OCI-LY1 (cell line): ENCODE results near the gene AFTPH.

Experiments
- H2AFZ ChIP-seq: fragments of 200-600 bp; sonication (generic), shearing (Covaris generic); 2 replicates; pipeline ENCODE4 v1.6.0; 2014; ENCODE audit warnings: antibody characterized with exemption, mild to moderate bottlenecking, low read length
- H3F3A ChIP-seq: fragments of 200-600 bp; sonication (generic), shearing (Covaris generic); 2 replicates; pipeline ENCODE4 v1.6.0; 2014; ENCODE audit warnings: mild to moderate bottlenecking, antibody characterized with exemption, low read length, moderate library complexity; ENCODE audit not compliant: insufficient read depth
- H3K27ac ChIP-seq: fragments of 200-600 bp; sonication (generic); 2 replicates; pipeline ENCODE4 v1.5.1; 2014; ENCODE audit warnings: low read length, mixed run types, mild to moderate bottlenecking, low read depth; ENCODE audit not compliant: poor library complexity, severe bottlenecking
- H3K27me3 ChIP-seq: fragments of 200-600 bp; sonication (generic); 2 replicates; pipeline ENCODE4 v1.6.0; 2014; ENCODE audit warnings: antibody characterized with exemption, mild to moderate bottlenecking, low read length, moderate library complexity; ENCODE audit not compliant: insufficient read depth
- H3K36me3 ChIP-seq: fragments of 200-600 bp; sonication (generic); 2 replicates; pipeline ENCODE4 v1.6.1; 2014; ENCODE audit warnings: mild to moderate bottlenecking, antibody characterized with exemption, low read length, moderate library complexity, mixed read lengths; ENCODE audit not compliant: insufficient read depth
- H3K4me1 ChIP-seq: fragments of 200-600 bp; sonication (generic); 2 replicates; pipeline ENCODE4 v1.5.1; 2014; ENCODE audit warnings: mild to moderate bottlenecking, low read length, moderate library complexity; ENCODE audit not compliant: insufficient read depth, severe bottlenecking
- H3K4me2 ChIP-seq: fragments of 200-600 bp; sonication (generic), shearing (Covaris generic); 2 replicates; pipeline ENCODE4 v1.6.1; 2014; ENCODE audit warnings: low read length
- H3K4me3 ChIP-seq: fragments of 200-600 bp; sonication (generic); 2 replicates; pipeline ENCODE4 v1.5.1; 2014; ENCODE audit warnings: low read length, low read depth, mild to moderate bottlenecking, mixed read lengths; ENCODE audit not compliant: poor library complexity, severe bottlenecking
- H3K79me2 ChIP-seq: fragments of 200-600 bp; shearing (Covaris generic); 2 replicates; pipeline ENCODE4 v1.6.1; 2016; ENCODE audit warnings: mixed run types, low read length, mixed read lengths; ENCODE audit not compliant: insufficient read depth
- H3K9ac ChIP-seq: fragments of 200-600 bp; sonication (generic), shearing (Covaris generic); 2 replicates; pipeline ENCODE4 v1.6.1; 2014; ENCODE audit warnings: mild to moderate bottlenecking, low read length, mixed read lengths
- H3K9me2 ChIP-seq: fragments of 200-600 bp; sonication (generic), shearing (Covaris generic); 2 replicates; pipeline ENCODE4 v1.6.1; 2014; ENCODE audit warnings: low read depth, mild to moderate bottlenecking, low read length, mixed read lengths
- H3K9me3 ChIP-seq: fragments of 200-600 bp; shearing (Covaris generic); 2 replicates; pipeline ENCODE4 v1.6.1; 2014; ENCODE audit warnings: low read length, mixed read lengths
- H4K20me1 ChIP-seq: fragments of 200-600 bp; sonication (generic), shearing (Covaris generic); 2 replicates; pipeline ENCODE4 v1.6.0; 2016; ENCODE audit warnings: mild to moderate bottlenecking, low read length; ENCODE audit not compliant: insufficient read depth
- EZH2 ChIP-seq: fragments of 200-600 bp; sonication (generic), shearing (Covaris generic); IDR thresholded peaks from 2 replicates; pipeline ENCODE4 v1.8.0; 2017; ENCODE audit warnings: borderline replicate concordance, mixed run types, mild to moderate bottlenecking, antibody characterized with exemption, low read length, moderate library complexity, mixed read lengths
- TF ChIP-seq, protein P1 (sequence below): fragments of 200-600 bp; sonication (generic), shearing (Covaris generic); IDR thresholded peaks from 2 replicates; pipeline ENCODE4 v1.5.1; 2017; ENCODE audit warnings: mild to moderate bottlenecking, antibody characterized with exemption, low read length, moderate library complexity, mixed read lengths

Gene AFTPH

DNA sequence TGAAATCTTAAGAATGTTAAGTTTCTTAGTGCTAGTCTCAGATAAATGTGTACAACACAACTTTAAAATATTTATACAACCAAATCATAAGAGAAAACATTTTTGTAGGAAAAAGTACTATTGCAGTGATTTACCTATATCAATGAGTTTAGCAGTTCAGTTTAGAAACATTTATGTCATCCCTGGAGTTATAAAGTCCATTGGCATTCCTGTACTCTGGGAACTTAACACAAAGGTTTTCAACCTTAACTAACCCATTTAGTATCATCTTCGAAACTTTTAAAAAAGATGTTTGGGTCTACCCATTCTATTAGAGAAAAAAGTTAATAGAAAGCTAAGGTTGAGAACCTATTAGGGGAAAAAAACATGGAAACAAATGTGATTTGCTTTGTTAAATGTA, 10.9 kb downstream of the AFTPH start:
- H3K4me3 ChIP-seq = no peak overlapping the region
- H3K4me2 ChIP-seq = no peak overlapping the region
- H3K27ac ChIP-seq = no peak overlapping the region
- no peak overlapping the region for H2AFZ ChIP-seq
- H3K4me1 ChIP-seq = peaks cover 46% of the 10 kb centered on the region
- H3K9me2 ChIP-seq = no peaks in the 10 kb centered on the region
- no peaks in the 10 kb centered on the region for H3F3A ChIP-seq
- peaks cover 100% of the 10 kb centered on the region for H3K79me2 ChIP-seq
- H3K9ac ChIP-seq = no peak overlapping the region
- H4K20me1 ChIP-seq = no peaks in the 10 kb centered on the region
- TF ChIP-seq, protein P1, sequence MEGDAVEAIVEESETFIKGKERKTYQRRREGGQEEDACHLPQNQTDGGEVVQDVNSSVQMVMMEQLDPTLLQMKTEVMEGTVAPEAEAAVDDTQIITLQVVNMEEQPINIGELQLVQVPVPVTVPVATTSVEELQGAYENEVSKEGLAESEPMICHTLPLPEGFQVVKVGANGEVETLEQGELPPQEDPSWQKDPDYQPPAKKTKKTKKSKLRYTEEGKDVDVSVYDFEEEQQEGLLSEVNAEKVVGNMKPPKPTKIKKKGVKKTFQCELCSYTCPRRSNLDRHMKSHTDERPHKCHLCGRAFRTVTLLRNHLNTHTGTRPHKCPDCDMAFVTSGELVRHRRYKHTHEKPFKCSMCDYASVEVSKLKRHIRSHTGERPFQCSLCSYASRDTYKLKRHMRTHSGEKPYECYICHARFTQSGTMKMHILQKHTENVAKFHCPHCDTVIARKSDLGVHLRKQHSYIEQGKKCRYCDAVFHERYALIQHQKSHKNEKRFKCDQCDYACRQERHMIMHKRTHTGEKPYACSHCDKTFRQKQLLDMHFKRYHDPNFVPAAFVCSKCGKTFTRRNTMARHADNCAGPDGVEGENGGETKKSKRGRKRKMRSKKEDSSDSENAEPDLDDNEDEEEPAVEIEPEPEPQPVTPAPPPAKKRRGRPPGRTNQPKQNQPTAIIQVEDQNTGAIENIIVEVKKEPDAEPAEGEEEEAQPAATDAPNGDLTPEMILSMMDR = no peak
- no peak for TF ChIP-seq EZH2
- H3K27me3 ChIP-seq = no peaks in the 10 kb centered on the region
- peaks cover 9% of the 10 kb centered on the region; the same call in 1 of the 2 replicates for H3K36me3 ChIP-seq
- H3K9me3 ChIP-seq = no peaks in the 10 kb centered on the region

DNA sequence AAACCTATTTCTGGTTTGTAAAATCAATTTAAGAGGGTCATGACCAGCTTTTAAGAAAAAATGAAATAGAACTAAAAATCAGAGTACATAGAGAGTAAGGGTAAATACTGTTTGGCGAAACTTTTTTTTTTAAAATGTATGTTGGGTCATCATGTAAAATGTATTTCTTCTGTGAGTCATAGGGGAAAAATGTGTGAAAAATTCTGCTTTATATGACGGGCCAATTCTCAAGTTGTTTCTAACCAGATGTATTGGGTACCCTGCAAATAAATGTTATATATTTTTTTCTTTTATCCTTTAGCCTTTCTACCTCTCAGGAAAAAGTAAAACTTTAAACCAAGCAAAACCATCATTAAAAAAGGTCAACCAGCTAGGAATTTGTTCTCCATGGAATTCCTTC, 13.9 kb downstream of the AFTPH start:
- Histone ChIP-seq H3K27me3 (no peaks in the 10 kb centered on the region), H4K20me1 (no peaks in the 10 kb centered on the region), H3K4me1 (peaks cover 34% of the 10 kb centered on the region), H3K9ac (no peak overlapping the region), H3K27ac (no peak overlapping the region), H2AFZ (no peak overlapping the region), H3K4me2 (no peak overlapping the region), H3K4me3 (no peak overlapping the region), H3K79me2 (peaks cover 100% of the 10 kb centered on the region), H3F3A (no peaks in the 10 kb centered on the region), H3K36me3 (0 out of 2 replicates have a peak, but pooled peaks cover 4% of the 10 kb centered on the region), H3K9me2 (no peaks in the 10 kb centered on the region), H3K9me3 (no peaks in the 10 kb centered on the region)
- TF ChIP-seq EZH2 = no peak
- TF ChIP-seq, protein P1 = no peak

DNA sequence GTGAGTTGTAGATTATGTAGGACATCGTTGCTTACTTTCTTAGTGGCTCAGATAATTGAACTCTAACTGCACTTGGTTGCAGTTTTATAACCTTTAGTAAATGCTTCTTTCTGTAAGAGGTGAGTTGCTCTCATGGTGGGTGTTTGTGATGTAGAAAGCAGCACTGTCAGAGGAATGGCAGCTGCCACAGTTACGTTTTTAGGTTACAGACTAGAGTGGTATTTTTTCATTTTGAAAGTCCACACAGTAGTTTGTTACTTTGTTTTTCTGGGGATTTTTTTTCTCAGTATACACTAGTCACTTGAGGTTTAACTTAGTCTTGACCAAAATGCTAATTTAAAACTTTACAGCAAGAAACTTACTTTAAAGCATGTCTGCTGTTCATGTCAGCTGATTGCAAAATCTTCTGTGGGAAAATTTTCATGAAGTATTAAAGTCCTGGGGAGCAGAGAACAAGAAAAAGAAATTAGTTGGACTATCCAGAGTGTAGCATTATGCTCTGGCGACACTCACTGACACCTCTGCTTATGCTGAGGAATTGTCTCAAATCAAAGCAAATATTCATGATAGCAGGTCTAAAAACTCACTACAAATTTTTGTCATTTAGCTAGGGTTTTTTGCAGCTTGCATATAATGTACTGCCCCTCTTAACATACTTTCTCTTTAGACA, 14.8 kb downstream of the AFTPH start:
- H3K9me3 ChIP-seq = no peaks in the 10 kb centered on the region
- H2AFZ ChIP-seq = no peak overlapping the region
- TF ChIP-seq, protein P1 = no peak
- TF ChIP-seq EZH2 = no peak
- no peak overlapping the region for H3K27ac ChIP-seq
- peaks cover 25% of the 10 kb centered on the region for H3K4me1 ChIP-seq
- no peaks in the 10 kb centered on the region for H3K9me2 ChIP-seq
- no peak overlapping the region for H3K4me3 ChIP-seq
- H4K20me1 ChIP-seq = no peaks in the 10 kb centered on the region
- no peaks in the 10 kb centered on the region for H3K27me3 ChIP-seq
- H3K79me2 ChIP-seq = peaks cover 98% of the 10 kb centered on the region
- no peak overlapping the region; the same call in 1 of the 2 replicates for H3K4me2 ChIP-seq
- peak overlapping the region; percentile 3; the same call in 1 of the 2 replicates for H3K9ac ChIP-seq
- no peaks in the 10 kb centered on the region for H3F3A ChIP-seq
- no peaks in the 10 kb centered on the region for H3K36me3 ChIP-seq
